ENCODE data around the gene MAST4. TPM values are rescaled to one million over a fixed set of nuclear protein-coding genes. Genes with fewer than 3 reads are reported as not detected.

MAST4 gene
- total and polyA plus RNA-seq, 2 of the 4 experiments (the other 2 are of a cell fraction), result 4.8 to 6.8 TPM

DNA sequence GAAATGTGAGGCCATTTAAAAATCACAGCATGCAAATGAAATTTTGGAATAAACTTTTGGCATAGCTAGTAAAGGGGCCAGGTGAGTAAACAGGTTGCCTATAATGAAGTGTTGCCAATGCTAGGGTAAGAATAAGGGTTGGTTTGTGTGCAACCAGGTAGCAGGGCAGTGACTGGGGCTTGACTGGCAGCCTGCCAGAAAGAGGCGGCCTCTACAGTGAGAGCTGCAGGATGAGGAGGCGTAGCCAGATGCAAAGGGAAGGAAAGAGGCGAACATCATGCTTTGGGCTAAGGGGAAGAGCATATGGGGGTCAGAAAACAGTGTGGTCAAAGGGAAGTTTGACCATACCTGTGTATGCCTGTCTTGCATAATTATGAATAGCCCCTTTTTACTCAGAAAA is 70.6 kb downstream of the MAST4 start:
- Histone ChIP-seq H3K4me1 (ENCODE audit: control insufficient read depth, insufficient read depth, low read length) (no peaks in the 10 kb centered on the region), H3K9me3 (ENCODE audit: control insufficient read depth, insufficient read depth, low read length) (no peaks in the 10 kb centered on the region), H3K23ac (ENCODE audit: low read depth, low read length) (no peak overlapping the region), H4K5ac (ENCODE audit: low read depth, low read length) (no peak overlapping the region), H3K27me3 (ENCODE audit: control insufficient read depth, insufficient read depth, low read length) (no peaks in the 10 kb centered on the region; the same call in 1 of the 2 replicates), H2BK15ac (ENCODE audit: low read depth, low read length) (no peak overlapping the region), H3K27ac (ENCODE audit: insufficient read depth, low read length) (no peak overlapping the region), H3K4me2 (ENCODE audit: low read depth, low read length) (no peak overlapping the region), H3K18ac (ENCODE audit: low read depth, low read length) (no peak overlapping the region), H2AFZ (replicated peaks; ENCODE audit: low read length, poor library complexity) (no peak overlapping the region), H2BK5ac (ENCODE audit: low read depth, low read length, poor library complexity, severe bottlenecking) (no peak overlapping the region), H3K9me1 (ENCODE audit: insufficient read depth, low read length) (no peaks in the 10 kb centered on the region), H3K14ac (replicated peaks; ENCODE audit: low read depth, low read length) (no peak overlapping the region), H3K9ac (ENCODE audit: low read depth, low read length) (no peak overlapping the region), H4K91ac (ENCODE audit: insufficient read depth, low read depth, low read length) (no peak overlapping the region), H3K4ac (ENCODE audit: low read depth, low read length) (no peak overlapping the region), H3K56ac (ENCODE audit: extremely low read depth, insufficient read depth, low read length) (no peak overlapping the region), H3K36me3 (ENCODE audit: control insufficient read depth, insufficient read depth, low read length) (no peaks in the 10 kb centered on the region), H3K79me1 (ENCODE audit: low read depth in 1 of 2, low read length in 2 of 2) (no peaks in the 10 kb centered on the region), H4K20me1 (ENCODE audit: insufficient read depth, low read length) (no peaks in the 10 kb centered on the region), H4K8ac (ENCODE audit: low read depth in 2 of 2, low read length in 2 of 2) (no peak overlapping the region), H2AK9ac (replicated peaks; ENCODE audit: low read depth, low read length, poor library complexity) (no peak overlapping the region), H2BK120ac (ENCODE audit: low read depth, low read length) (no peak overlapping the region), H3K4me3 (ENCODE audit: insufficient read depth, low read depth, low read length) (no peak overlapping the region), H2BK20ac (ENCODE audit: low read depth, low read length) (no peak overlapping the region), H2AK5ac (ENCODE audit: low read depth, low read length) (no peak overlapping the region)
- 50% methylated on average over 1 of the region's 3 CpGs; no CpG with 5 or more reads in 1 of the 2 experiments for WGBS, 2 experiments (ENCODE audit: extremely low coverage in 2 of 2, insufficient read length in 1 of 2)
- CTCF ChIA-PET, result no interaction called here
- BruUV-seq (replicated peaks), result no TSS peak
- intact Hi-C loops (cut with micrococcal nuclease) (no loop called here), in situ Hi-C loops (cut with MboI; ENCODE audit: low sequenced_read_pairs) (no loop called here), dilution Hi-C loops (cut with HindIII; ENCODE audit: low sequenced_read_pairs, unreplicated experiment) (no loop called here)
- TF ChIP-seq, protein P1, sequence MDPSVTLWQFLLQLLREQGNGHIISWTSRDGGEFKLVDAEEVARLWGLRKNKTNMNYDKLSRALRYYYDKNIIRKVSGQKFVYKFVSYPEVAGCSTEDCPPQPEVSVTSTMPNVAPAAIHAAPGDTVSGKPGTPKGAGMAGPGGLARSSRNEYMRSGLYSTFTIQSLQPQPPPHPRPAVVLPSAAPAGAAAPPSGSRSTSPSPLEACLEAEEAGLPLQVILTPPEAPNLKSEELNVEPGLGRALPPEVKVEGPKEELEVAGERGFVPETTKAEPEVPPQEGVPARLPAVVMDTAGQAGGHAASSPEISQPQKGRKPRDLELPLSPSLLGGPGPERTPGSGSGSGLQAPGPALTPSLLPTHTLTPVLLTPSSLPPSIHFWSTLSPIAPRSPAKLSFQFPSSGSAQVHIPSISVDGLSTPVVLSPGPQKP (IDR thresholded peaks at IDR 0.05; ENCODE audit: borderline replicate concordance, low read depth, low read length), result no peak
- TF ChIP-seq RAD21 (IDR thresholded peaks at IDR 0.05; ENCODE audit: low read length), result no peak
- TF ChIP-seq, protein P2, sequence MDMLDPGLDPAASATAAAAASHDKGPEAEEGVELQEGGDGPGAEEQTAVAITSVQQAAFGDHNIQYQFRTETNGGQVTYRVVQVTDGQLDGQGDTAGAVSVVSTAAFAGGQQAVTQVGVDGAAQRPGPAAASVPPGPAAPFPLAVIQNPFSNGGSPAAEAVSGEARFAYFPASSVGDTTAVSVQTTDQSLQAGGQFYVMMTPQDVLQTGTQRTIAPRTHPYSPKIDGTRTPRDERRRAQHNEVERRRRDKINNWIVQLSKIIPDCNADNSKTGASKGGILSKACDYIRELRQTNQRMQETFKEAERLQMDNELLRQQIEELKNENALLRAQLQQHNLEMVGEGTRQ (IDR thresholded peaks at IDR 0.05; ENCODE audit: low read depth, low read length), result no peak
- TF ChIP-seq NFE2L2 (IDR thresholded peaks at IDR 0.05; ENCODE audit: low read depth, low read length), result no peak
- POLR2A ChIA-PET (ENCODE audit: unreplicated experiment), result no interaction called here
- ATAC-seq (ENCODE audit: low read depth) (no peak), DNase-seq (no peak)

All from IMR-90 (cell line).